Activated naive CD8-positive, alpha-beta T cell treated with anti-CD3 and anti-CD28 coated beads, Interleukin-2, amount 50 U/mL, for 24 hours (primary cell): ENCODE measurements around the gene MYH14.

ENCODE experiments used
- ATAC-seq: fragments of 150-1000 bp; cut with Tn5 transposase; one replicate; pipeline ENCODE4 v1.10.0; 2021
- DNase-seq: peaks from one replicate; pipeline ENCODE4 v3.0.0; 2021
- H3K27ac Mint-ChIP-seq: one replicate; pipeline ENCODE4 v1.8.0; 2021; ENCODE audit warnings: mild to moderate bottlenecking, mixed read lengths
- H3K27me3 Mint-ChIP-seq: one replicate; pipeline ENCODE4 v1.8.0; 2021; ENCODE audit warnings: mixed read lengths
- H3K36me3 Mint-ChIP-seq: one replicate; pipeline ENCODE4 v1.8.0; 2021; ENCODE audit warnings: low read depth, mixed read lengths
- H3K4me1 Mint-ChIP-seq: one replicate; pipeline ENCODE4 v1.8.0; 2021; ENCODE audit warnings: mixed read lengths
- H3K4me3 Mint-ChIP-seq: one replicate; pipeline ENCODE4 v1.8.0; 2021; ENCODE audit warnings: mild to moderate bottlenecking, moderate library complexity, mixed read lengths
- H3K9me3 Mint-ChIP-seq: one replicate; pipeline ENCODE4 v1.8.0; 2021; ENCODE audit warnings: mixed read lengths

MYH14 gene

GRCh38 chr19:50272263-50272897, 69.0 kb downstream of the MYH14 start:
- peaks cover 15% of the 10 kb centered on the region for H3K27me3 Mint-ChIP-seq
- no peaks in the 10 kb centered on the region for H3K4me1 Mint-ChIP-seq
- ATAC-seq (no peak), DNase-seq (no peak)
- no peak overlapping the region for H3K4me3 Mint-ChIP-seq
- H3K27ac Mint-ChIP-seq, result no peak overlapping the region
- H3K9me3 Mint-ChIP-seq, result no peaks in the 10 kb centered on the region
- H3K36me3 Mint-ChIP-seq, result no peaks in the 10 kb centered on the region

GRCh38 chr19:50273821-50274220, 70.4 kb downstream of the MYH14 start:
- no peak for ATAC-seq
- Mint-ChIP-seq H3K4me3 (no peak overlapping the region), H3K27me3 (peaks cover 8% of the 10 kb centered on the region), H3K4me1 (no peaks in the 10 kb centered on the region), H3K9me3 (no peaks in the 10 kb centered on the region), H3K36me3 (no peaks in the 10 kb centered on the region), H3K27ac (no peak overlapping the region)
- no peak for DNase-seq

- Mint-ChIP-seq H3K4me3 (no peak overlapping the region), H3K9me3 (no peaks in the 10 kb centered on the region), H3K4me1 (no peaks in the 10 kb centered on the region), H3K27ac (no peak overlapping the region), H3K36me3 (no peaks in the 10 kb centered on the region), H3K27me3 (peaks cover 12% of the 10 kb centered on the region)
- ATAC-seq, result no peak
- DNase-seq, result no peak
These were observed 72.4 kb downstream of the MYH14 start for GRCh38 chr19:50275577-50276368.

GRCh38 chr19:50276370-50277063, 73.1 kb downstream of the MYH14 start:
- no peaks in the 10 kb centered on the region for H3K36me3 Mint-ChIP-seq

GRCh38 chr19:50277966-50278580, 74.7 kb downstream of the MYH14 start:
- Mint-ChIP-seq H3K9me3 (no peaks in the 10 kb centered on the region), H3K4me1 (no peaks in the 10 kb centered on the region), H3K36me3 (no peaks in the 10 kb centered on the region), H3K27ac (no peak overlapping the region), H3K27me3 (peaks cover 7% of the 10 kb centered on the region), H3K4me3 (no peak overlapping the region)
- ATAC-seq (no peak), DNase-seq (no peak)

More at GRCh38 chr19:50276370-50277063, 73.1 kb downstream of the MYH14 start:
- Mint-ChIP-seq H3K27ac (no peak overlapping the region), H3K4me3 (no peak overlapping the region), H3K9me3 (no peaks in the 10 kb centered on the region), H3K27me3 (peaks cover 7% of the 10 kb centered on the region), H3K4me1 (no peaks in the 10 kb centered on the region)
- no peak for ATAC-seq
- DNase-seq, result no peak

GRCh38 chr19:50280074-50280473, 76.7 kb downstream of the MYH14 start:
- Mint-ChIP-seq H3K27ac (no peak overlapping the region), H3K36me3 (no peaks in the 10 kb centered on the region), H3K27me3 (peaks cover 7% of the 10 kb centered on the region), H3K4me1 (no peaks in the 10 kb centered on the region), H3K9me3 (peaks cover 2% of the 10 kb centered on the region), H3K4me3 (no peak overlapping the region)
- ATAC-seq (no peak), DNase-seq (no peak)

GRCh38 chr19:50280983-50281382, 77.6 kb downstream of the MYH14 start:
- Mint-ChIP-seq H3K9me3 (peaks cover 10% of the 10 kb centered on the region), H3K4me3 (no peak overlapping the region), H3K27ac (no peak overlapping the region), H3K4me1 (no peaks in the 10 kb centered on the region), H3K36me3 (peaks cover 4% of the 10 kb centered on the region), H3K27me3 (peaks cover 10% of the 10 kb centered on the region)
- ATAC-seq, result no peak
- no peak for DNase-seq

- Mint-ChIP-seq H3K27me3 (peaks cover 7% of the 10 kb centered on the region), H3K4me3 (no peak overlapping the region), H3K4me1 (no peaks in the 10 kb centered on the region), H3K27ac (no peak overlapping the region), H3K9me3 (peaks cover 14% of the 10 kb centered on the region), H3K36me3 (peaks cover 4% of the 10 kb centered on the region)
- no peak for DNase-seq
- ATAC-seq, result no peak
These were observed 78.1 kb downstream of the MYH14 start for GRCh38 chr19:50281491-50281890.

GRCh38 chr19:50285833-50286232, 82.4 kb downstream of the MYH14 start:
- H3K4me1 Mint-ChIP-seq, result no peaks in the 10 kb centered on the region
- no peak overlapping the region for H3K4me3 Mint-ChIP-seq
- H3K9me3 Mint-ChIP-seq, result peaks cover 14% of the 10 kb centered on the region
- ATAC-seq (no peak), DNase-seq (no peak)
- H3K27me3 Mint-ChIP-seq, result peaks cover 26% of the 10 kb centered on the region
- peaks cover 5% of the 10 kb centered on the region for H3K36me3 Mint-ChIP-seq
- H3K27ac Mint-ChIP-seq, result no peak overlapping the region

- no peaks in the 10 kb centered on the region for H3K4me1 Mint-ChIP-seq
- H3K9me3 Mint-ChIP-seq, result peaks cover 14% of the 10 kb centered on the region
- ATAC-seq (no peak), DNase-seq (no peak)
- no peak overlapping the region for H3K4me3 Mint-ChIP-seq
- H3K27me3 Mint-ChIP-seq, result peaks cover 26% of the 10 kb centered on the region
- peaks cover 5% of the 10 kb centered on the region for H3K36me3 Mint-ChIP-seq
- no peak overlapping the region for H3K27ac Mint-ChIP-seq
These were observed 83.0 kb downstream of the MYH14 start for GRCh38 chr19:50286443-50286842.

GRCh38 chr19:50287331-50287730, 83.9 kb downstream of the MYH14 start:
- Mint-ChIP-seq H3K27ac (no peak overlapping the region), H3K9me3 (peaks cover 14% of the 10 kb centered on the region), H3K4me3 (no peak overlapping the region), H3K36me3 (peaks cover 5% of the 10 kb centered on the region), H3K27me3 (peaks cover 26% of the 10 kb centered on the region), H3K4me1 (no peaks in the 10 kb centered on the region)
- no peak for DNase-seq
- no peak for ATAC-seq

- Mint-ChIP-seq H3K9me3 (peaks cover 14% of the 10 kb centered on the region), H3K4me3 (no peak overlapping the region), H3K4me1 (no peaks in the 10 kb centered on the region), H3K27me3 (peaks cover 31% of the 10 kb centered on the region), H3K27ac (no peak overlapping the region), H3K36me3 (peaks cover 5% of the 10 kb centered on the region)
- DNase-seq (no peak), ATAC-seq (no peak)
These were observed 85.5 kb downstream of the MYH14 start for GRCh38 chr19:50288954-50289353.

- no peaks in the 10 kb centered on the region for H3K4me1 Mint-ChIP-seq
- ATAC-seq (no peak), DNase-seq (no peak)
- H3K9me3 Mint-ChIP-seq, result peaks cover 13% of the 10 kb centered on the region
- H3K27me3 Mint-ChIP-seq, result peaks cover 33% of the 10 kb centered on the region
- no peak overlapping the region for H3K27ac Mint-ChIP-seq
- H3K4me3 Mint-ChIP-seq, result no peak overlapping the region
- H3K36me3 Mint-ChIP-seq, result peaks cover 5% of the 10 kb centered on the region
These were observed 86.6 kb downstream of the MYH14 start for GRCh38 chr19:50290011-50290410.

- DNase-seq, result no peak
- H3K27ac Mint-ChIP-seq, result no peak overlapping the region
- H3K4me3 Mint-ChIP-seq, result no peak overlapping the region
- ATAC-seq, result no peak
- H3K27me3 Mint-ChIP-seq, result peaks cover 29% of the 10 kb centered on the region
- H3K9me3 Mint-ChIP-seq, result peaks cover 7% of the 10 kb centered on the region
- H3K36me3 Mint-ChIP-seq, result peaks cover 3% of the 10 kb centered on the region
- H3K4me1 Mint-ChIP-seq, result no peaks in the 10 kb centered on the region
These were observed 87.4 kb downstream of the MYH14 start for GRCh38 chr19:50290775-50291174.
